DMS79 (cell line): Measurements from ENCODE around the gene PITX2.
"Not testable (repeated sequence)": the region's sequence is repeated elsewhere in the genome, so short reads cannot be mapped to it uniquely, and the experiment has no call there.

Source experiments
- DNase-seq: peaks from one replicate; lab custom pipeline; 2025; lab: John Stamatoyannopoulos, UW

PITX2 gene

DNA sequence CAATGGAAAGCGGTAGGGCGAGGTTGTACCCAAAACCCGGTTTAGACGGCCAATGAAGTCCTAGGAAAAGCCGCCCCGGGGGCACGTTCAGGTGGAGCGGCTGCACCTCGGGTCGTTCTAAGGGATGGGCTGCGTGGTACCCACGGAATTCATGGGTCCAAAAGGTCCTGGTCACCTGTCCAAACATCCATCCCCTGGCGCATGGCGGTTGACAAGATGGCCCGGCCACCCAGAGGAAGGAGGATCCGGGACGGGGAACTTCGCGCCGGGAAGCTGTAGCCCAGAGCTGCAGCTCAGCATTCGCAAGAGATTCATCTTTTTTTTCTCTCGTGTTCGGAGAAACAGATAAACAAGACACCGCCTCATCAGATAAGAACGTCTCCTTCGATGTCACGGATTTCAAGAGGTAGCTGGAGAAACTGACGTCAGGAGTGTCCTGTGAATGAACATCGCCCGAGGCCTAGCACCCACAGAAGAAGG, 10.9 kb downstream of the PITX2 start:
- no peak for DNase-seq

DNA sequence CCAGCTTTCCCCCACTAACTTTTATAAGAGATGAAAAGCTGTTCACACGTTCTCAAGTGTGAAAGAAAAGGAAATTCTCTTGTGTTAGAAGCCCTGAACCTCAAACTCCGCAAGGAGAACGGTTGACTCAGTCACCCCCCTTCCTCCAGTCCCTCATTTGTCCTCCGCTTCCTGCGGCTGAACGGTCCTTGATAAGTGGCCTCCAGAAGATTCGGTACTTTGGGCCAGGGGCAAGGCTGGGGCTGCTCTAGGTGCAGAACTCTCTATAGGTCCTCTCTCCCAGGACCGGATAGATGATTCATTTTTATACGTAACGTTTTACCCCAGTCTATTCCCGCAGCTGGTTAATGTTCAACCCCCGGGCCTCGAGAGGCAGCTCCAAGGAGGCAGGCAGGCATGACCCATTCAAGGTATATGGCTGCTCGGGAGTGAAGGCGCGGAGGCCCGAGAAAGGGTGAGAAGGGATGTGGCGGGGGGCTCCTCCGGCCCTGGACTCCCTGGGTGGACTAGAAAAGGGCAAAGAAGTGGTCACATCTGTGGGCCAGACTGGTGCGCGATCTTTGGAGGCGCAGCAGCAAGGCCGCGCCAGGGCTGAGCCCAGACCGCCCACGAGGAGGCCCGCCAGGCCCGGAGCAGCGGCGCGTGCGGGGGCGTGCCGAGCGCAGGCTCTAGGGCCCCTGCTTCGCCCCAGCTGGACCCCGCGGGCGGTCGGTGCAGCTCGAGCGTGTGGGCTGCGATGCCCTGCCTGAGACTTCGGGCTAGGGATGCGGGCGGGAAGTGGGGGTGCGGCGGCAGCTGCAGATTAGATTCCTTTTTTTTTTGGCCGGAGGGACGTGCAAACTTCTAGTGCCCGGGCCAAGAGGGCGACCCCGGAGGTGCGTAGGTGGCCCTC, 11.7 kb downstream of the PITX2 start:
- DNase-seq: no peak

DNA sequence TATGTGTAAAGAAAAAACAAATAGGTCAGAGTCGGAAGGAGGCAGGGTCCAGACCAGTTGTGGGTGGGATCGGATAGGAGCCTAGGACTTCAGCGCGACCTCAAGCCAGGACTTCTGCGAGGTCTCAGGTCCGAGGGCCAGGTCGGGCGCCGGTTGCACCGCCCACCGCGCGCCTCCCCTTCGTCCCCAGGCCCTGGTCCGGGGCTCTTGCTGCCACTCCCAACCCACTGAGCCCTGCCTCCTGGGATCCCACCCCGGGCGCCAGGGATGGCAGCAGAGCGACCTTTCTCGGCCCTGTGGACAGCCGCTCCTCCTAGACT, 12.3 kb downstream of the PITX2 start:
- no peak for DNase-seq

- no peak for DNase-seq
Measured at GRCh38 chr4:110609044-110609750, 13.7 kb downstream of the PITX2 start.

DNA sequence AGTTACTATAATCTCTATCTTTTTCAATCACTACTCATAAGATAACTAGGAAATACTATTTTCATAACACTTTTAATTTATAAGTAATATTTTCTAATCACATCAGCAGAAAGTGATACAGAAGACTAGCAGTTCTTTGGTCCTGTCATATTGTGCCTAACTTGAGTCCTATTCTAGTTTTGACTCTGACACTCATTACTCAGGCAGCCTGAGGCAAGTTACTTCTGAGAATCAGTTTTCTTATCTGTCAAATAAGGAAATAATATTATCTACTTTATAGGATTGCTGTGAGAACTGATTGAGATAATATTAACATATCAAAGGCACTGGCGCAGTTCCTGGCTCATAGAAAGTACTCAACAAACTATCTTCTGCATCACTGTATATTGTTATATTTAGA, 17.8 kb downstream of the PITX2 start:
- no peak for DNase-seq

DNA sequence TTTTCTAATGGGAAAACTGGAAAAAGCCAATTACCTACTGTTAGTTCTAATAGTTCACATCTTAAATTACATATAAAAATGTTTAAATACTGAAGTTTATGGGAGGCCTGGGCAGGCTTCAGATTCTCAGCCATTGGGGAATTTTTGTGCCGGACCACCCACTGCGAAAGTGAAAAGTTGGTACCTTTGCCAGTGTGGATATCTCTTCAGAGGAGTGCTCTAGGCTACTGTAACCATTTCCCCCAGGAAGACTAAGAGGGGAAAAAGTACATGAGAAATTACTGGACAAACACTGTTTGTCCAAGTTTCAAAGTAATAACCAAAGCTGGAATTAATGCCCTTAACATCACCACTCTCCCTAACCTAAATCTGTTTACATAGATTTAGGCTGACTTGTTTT, 20.8 kb downstream of the PITX2 start:
- no peak for DNase-seq

DNA sequence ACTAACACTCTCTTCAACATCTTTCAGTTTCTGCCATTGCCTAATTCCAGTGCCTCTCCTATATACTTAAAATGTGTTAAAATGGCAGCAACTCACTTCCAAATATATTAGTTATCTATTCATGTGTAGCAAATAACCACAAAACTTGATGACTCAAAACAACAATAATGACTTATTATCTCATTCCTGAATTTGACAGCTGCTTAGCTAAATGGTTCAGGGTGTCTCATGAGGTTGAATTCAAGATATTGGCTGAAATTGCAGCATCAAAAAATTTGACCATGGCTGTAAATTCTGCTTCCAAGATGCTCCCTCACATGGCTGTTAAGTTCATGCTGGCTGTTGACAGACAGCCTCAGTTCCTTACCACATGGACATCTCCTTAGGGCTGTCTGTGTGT, 25.3 kb downstream of the PITX2 start:
- no peak for DNase-seq

DNA sequence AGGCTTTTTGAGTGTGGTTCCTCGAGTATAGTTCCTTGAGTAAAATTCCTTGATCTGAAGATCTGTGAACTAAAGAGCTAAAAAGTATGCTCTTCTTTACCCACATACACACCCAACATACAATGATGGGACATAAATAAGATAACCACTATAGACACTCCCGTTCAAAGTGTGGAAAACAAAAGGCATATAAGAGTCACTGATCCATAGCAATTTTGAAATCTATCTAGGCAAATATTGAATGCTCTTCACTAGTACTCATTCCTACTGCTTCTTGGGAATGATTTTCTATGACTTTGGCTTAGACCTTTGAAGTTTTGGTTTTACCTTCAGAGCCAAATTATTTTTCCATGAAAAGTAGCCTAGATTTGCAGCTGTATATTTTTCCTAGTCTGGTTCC, 26.4 kb downstream of the PITX2 start:
- DNase-seq: no peak

DNA sequence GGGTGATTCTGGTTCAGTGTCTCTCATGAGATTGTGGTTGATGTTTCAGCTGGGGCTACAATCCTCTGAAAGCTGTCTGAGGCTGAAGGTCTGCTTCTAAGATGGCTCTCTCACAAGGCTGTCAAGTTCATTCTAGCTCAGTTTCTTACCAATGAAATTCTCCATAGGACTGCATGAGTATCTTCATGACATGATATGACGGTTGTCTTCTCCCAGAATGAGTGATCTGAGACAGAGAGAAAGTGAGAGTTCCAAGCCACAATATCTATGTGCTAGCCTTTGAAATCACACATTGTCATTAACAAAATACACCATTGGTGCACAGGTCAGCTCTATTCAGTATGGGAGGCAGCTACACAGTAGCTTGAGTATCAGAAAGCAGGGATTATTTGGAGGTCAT, 27.3 kb downstream of the PITX2 start:
- no peak for DNase-seq

DNA sequence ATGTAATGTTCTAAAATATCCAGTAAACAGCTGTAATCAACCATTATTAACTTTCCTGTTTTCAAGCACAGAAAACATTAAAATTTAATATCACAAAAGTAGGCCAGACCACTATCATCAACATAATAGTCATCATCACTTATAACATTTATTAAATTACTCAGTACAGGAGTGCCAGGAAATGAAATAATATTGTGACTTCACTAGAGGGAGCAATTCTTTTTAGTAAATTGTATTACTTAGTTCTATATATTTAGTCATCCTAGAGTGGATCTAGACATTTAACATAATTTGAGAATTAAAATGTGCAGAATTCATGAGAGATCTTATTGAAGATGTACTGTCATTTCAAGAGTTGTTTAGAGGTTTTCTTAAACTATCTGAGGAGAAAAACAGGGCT, 33.6 kb downstream of the PITX2 start:
- no peak for DNase-seq

GRCh38 chr4:110587666-110588285, 35.1 kb downstream of the PITX2 start:
- no peak for DNase-seq

GRCh38 chr4:110586131-110586850, 36.6 kb downstream of the PITX2 start:
- DNase-seq: no peak

DNA sequence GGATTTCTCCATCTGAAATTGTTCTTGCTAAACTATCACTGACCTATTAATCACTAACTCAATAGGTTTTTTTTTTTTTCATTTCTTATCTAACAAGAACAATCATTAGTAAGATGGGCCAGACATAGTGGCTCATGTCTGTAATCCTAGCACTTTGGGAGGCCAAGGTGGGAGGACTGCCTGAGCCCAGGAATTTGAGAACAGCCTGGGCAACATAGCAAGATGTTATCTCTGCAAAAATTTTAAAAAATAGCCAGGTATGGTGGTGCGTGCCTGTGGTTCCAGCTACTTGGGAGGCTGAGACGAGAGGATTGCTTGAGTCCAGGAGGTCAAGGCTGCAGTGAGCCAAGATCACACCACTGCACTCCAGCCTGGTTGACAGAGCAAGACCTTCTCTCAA, 46.2 kb downstream of the PITX2 start:
- not testable (repeated sequence) for DNase-seq
